Pulmonary artery endothelial cell (primary cell): ENCODE data around the gene COL6A3. TPM values are rescaled to one million over a fixed set of nuclear protein-coding genes. Genes with fewer than 3 reads are reported as not detected.
"Not testable (repeated sequence)": the region's sequence is repeated elsewhere in the genome, so short reads cannot be mapped to it uniquely, and the experiment has no call there.

Source experiments
- DNase-seq: peaks from one replicate; pipeline ENCODE4 v3.0.0-alpha.2; 2011; ENCODE audit warnings: low read depth, low spot score
- total RNA-seq: library from RNA; depleted of rRNA; stranded (reverse); fragments of >200 nt; gene quantifications from 2 replicates; pipeline ENCODE4 v1.2.3, GENCODE V29; 2014

Gene COL6A3
- total RNA-seq, 1 donor from 2014 or later, result 0.07 TPM

DNA sequence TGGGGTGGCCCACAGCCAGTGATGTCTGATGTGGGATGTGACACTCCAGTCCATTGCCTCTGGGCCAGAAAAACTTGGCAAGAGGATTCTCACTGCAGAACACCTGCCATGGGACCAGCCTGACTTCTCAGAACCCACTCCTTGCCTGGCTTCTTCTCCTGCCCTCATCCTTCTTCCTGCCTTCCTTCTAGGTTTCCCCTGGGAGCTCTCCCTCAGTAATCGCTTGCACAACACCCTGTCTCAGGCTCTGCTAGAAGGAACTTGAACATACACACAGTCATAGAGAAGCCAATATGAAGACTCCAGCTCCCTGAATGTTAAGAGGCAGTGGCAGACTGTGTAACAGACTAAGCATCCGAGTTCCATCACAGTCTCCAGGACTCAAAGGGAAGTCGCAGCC, 4.3 kb upstream of the COL6A3 start:
- no peak for DNase-seq

DNA sequence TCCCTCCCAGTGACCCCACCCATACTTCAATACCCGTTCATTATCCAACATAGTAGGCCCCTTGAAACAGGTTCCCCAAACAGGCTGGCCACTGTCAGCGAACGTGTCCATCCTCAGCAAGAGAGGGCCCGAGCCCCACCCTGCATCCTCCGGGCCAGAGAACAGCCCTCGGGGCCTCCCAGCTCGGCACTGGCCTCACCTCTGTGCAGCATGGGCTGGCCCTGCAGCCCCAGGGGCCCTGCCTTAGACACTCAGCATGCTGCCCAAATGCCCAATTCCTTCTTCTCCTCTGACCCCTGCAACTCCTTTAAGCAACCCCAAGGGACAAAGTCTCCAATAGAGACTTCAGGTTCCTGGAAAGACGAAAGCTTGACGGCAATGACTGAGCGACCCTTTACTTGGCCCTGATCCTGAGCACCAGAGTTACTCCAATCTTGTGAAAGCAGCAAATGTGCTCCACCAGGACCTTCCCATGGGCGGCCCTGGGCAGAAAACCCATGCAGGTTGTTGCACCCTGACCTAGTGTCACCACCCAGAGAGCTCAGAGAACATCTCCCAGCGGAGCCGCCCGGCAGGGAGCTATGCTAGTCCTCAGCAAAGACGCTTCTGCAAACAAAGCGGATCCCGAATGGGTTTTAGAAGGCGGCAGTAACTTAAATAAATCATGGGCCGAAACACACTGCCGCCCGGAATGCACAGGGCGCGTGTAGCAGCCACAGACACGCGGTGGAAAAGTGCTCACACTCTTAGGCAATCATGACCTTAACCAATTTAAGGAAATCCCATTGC, 782 bp downstream of the COL6A3 start:
- DNase-seq, result no peak

DNA sequence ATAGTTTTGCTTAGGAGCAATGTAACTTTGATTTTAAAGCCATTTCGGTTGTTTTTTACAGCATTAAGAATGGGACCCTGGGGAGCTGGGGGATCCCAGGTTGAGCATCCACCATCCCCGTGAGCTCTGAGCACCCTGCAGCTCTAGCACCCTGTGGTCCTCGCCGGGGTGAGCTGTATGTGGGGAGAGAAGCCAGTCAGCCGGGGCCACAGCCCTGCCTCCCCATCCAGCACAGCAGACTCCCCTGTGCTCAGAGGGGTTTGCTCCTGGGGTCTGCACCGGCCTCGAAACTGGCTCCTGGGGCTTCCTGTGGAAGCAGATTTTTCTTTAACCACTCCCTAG, 1.3 kb downstream of the COL6A3 start:
- no peak for DNase-seq

DNA sequence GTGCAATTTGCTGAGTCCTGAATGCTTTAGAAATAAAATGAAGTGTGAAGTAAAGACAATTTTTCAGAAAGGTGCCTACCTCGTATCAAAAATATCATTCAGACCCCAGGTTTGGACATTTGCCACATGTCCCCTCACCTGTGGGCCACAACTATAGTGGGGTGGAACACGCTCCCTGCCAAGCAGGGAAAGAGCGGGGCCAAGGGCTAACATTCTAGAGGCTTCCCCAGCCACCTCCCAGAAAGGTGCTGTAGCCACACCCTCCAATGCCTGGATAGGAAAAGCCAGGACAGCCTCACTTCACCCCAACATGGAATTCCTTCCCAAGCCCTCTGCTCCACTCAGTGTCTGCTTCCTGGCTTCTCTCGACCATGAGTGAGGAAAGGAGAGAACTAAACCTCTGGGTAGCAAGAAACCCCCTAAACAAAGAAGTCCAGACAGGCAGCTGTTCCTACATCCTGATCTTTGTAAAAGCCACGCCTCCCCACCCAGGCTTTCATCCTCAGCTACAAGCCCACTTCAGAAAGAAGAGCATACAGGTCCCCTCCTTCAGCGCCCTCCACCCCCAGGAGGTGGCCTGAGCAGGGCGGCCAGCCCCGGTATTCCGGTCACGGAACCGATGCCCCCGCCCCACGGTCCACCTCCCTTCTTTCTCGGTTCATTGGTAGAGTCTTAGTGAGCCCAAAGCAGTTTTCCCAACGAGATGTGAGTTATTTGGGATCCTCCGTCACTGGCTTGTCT, 2.1 kb downstream of the COL6A3 start:
- DNase-seq, result no peak

DNA sequence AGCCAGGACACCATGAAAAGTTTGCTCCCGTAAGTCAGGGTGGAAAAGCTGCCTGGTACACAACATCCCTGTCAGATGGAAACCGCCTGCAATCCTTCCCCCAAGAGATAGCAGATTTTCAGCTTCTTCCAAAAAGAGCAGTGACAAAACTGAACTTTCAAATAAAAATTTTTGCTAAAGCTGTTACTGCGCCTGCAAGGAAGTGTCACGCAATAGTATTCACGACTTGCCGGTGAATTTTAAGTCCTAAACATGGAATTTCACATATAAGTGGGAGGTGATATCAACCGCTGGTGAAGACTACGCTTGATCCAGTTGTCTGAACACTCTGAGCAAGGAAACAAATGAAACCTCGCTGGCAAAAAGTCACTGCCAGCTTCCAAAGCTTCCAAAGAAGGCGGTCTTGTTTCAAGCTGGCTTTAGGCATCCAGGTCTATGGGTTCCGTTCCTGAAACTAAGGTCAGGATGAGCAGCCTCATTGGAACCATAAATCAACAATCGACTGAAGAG, 2.8 kb downstream of the COL6A3 start:
- DNase-seq, result no peak

DNA sequence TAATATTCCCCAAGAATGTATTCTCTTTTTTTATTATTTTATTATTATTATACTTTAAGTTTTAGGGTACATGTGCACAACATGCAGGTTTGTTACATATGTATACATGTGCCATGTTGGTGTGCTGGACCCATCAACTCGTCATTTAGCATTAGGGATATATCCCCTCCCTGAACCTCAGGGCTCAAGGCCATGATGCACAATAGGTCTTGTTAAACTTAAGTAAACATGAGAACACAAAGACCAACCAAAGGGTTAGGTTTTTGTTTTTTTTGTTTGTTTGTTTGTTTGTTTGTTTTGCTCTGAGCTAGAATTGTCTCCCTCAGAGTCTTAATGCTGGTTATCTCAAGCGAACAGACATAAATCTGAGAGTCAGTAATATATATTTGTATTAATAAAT, 4.7 kb downstream of the COL6A3 start:
- DNase-seq, result not testable (repeated sequence)

DNA sequence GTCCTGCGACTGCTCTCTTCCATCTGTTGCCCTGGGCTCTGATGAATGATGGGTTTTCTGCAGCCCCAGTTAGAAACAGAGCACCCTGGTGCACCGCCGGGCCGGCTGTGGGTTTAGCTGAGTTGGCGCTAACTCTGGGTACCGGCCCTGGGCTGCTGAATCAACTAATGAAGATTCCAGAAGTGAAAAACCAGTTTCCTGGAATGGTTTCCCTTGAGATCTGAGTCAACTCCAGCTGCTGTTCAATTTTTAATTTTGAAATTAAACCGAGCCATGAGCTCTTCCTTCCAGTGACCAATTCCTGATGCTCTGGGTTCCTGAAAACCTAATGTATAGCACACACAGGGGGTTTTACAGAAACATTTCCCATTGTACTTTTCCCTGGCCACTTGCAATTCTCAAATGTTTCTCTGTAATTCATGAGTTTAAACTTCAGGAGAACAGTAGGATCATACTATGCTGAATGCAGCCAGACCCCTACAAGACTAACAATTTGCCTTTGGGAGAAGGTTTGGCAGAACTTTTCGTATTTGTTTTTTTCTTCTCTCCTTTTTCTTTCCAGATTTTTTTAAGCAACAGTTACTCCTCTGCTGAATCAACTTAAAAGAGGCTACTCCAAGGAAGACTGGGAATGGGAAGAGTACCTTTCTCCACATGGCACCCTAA, 5.5 kb downstream of the COL6A3 start:
- no peak for DNase-seq

DNA sequence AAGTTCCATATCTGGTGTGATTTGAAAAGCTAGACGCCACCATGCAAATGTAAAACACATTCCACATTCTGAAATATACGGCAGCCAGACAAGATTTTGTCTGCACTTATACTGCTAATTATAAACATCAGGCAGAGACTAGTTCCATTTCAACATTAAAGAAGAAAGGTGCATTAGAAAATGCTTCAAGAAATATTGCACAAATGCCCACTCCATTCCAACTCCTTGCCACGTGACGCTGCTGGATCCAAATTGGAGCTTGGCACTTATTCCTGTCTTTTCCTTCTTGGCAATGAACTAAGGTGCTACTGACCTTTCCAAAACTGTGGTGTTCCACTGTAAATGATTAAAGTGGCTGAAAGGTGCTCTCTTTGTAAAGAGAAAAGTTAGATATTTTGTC, 6.3 kb downstream of the COL6A3 start:
- no peak for DNase-seq

DNA sequence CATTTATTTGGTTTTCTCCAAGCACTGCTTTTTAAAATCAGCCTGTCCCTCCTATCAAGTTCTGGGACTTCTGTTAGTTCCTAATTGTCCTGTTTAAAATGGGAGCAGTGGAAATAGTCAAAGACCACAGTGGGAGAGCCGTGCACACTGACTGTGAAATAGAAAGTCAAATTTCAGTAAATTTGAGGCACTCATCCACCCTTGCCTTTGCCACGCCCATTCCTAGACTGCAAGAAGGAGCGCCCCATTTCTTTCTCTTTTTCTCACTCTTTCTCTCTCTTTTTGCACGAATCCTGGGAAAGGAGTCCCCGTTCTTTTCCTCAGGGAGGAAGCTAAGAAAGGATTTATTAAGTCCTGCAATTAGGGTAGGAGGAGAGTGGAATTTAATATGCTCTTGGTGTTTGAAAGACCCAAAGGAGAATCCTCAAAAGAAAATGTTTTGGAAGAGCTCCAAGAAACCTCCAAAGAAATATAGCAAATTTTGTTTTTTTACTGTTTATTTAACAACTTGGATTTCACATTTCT, 7.5 kb downstream of the COL6A3 start:
- no peak for DNase-seq

DNA sequence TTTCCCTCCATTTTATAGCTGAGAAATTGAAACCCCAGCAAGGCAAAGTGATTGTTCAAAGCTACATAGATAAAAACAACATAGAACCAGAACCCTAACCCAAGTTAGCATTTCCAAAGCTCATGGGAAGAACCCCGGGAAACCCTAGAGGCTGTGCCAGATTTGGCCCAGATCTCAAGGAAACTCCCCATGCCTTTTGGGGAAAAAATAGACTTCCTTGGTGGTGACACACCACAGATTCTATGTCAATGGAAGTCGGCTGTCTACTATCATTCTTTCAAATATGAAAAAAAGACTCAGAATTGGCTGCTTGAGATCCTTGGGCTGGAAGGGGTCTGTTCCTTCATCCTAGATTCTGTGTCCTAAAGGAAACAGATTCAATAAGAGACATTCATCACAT, 8.4 kb downstream of the COL6A3 start:
- DNase-seq, result no peak

DNA sequence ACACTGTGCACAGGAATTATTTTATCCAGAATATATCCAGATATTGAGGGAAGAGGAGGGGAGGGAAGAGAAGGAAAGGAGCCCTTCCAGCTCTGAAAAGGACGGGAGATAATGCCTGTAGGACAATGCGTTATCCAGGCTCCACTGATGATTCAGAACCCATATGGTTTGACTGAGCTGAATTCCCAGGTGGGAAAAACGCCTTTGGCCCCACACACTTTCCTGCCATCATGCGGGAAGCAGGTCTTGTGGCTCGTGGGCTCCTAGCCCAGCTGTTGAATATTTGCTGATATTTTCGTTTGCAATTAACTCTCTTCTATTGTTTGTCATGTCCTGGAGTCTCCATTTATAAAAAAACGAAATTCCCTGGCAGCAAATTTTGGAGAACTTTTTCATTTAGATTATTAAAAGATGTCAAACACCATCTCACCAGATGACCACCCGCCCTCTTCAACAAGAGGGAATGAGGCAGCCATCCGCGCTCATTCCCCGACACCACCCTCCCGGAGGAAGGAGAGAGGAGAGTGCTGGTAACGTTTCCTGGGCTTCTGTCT, 8.9 kb downstream of the COL6A3 start:
- no peak for DNase-seq

DNA sequence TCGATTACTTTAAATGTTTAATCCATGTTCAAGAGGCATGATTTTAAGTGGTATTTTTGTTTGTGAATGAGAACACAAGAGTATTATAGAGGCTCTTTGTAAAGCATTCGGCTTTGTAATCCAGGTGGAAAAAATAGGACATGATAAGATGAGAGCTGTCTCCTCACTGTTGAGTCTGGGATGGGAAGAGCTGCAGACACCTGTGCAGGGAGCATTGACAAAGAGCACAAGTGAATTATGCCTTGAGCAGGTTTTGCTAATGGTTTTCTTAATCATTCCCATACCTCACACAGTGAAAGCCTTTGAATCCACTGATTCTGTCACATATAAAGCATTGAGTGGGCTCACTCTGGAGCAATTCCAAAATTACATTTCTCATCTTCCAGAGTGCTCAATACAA, 9.6 kb downstream of the COL6A3 start:
- no peak for DNase-seq

DNA sequence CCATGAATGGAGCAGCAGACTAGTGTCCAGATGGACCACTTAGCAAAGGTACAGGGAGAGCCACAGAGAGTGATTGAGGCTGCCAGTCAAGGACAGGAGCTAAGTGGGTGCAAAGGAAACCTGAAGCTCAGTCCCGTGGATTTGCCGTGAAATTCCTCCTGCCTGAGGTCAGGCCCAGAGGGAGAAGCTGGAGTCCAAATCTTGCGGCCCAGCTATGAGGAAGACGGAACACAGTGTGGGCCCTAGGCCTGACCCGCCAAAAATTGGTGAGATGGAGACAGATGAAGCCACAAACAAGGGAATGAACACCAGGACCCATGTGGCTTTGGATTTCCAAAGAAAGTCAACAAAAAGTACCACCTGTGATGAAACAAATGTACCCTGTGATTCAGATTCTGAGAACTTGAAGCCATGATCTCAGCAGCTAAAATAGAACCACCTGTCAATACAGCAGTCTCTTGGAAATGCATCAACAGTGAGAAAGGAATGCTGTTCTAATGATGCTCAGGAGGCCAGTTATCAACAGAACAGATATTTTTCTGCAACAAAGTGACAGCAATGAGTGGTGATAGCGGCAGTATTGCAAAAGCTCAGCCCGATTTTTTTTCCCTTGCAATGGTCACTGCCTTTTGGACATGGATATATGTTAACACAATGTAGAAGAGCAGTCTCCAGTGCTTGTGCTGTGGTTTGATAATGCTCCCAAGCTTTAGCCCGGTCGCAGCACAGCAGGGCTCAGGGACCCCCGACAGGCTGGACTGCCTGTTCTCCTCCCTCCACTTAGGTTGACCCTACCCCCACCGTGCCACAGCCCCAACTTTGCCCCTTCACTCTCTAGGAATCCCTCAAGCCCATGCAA, 10.7 kb downstream of the COL6A3 start:
- DNase-seq, result no peak

DNA sequence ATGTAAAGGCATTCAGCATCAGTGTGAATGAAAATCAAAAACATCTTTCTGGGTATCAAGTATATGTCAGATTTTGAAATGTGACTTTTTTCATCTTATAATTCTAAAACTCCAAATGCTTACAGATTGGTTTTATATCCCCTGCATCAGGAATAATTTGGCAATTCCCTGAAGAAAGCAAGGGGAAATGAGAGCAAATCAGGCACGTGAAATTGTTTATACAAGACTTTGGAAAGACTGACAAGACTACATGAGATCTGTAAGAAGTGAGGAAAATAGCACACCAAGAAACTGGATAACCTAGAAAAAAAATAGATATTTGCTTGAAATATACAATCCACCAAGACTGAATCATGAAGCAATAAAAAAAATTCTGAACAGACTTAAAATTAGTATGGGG, 13.8 kb downstream of the COL6A3 start:
- DNase-seq, result no peak

DNA sequence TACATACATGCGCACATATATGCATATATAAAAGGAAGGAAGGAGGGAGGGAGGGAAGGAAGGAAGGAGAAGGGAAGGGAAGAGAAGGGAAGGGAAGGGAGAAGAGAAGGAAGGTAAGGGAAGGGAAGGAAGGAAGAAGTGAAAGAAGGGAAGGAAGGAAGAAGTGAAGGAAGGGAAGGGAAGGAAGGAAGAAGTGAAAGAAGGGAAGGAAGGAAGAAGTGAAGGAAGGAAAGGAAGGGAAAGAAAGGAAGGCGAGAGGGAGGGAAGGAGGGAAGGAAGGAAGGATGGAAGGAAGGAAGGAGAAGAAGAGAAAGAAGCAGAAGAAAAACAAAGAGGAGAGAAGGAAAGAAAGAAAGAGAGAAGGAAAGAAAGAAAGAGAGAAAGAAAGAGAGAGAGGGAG, 16.9 kb downstream of the COL6A3 start:
- DNase-seq, result no peak

DNA sequence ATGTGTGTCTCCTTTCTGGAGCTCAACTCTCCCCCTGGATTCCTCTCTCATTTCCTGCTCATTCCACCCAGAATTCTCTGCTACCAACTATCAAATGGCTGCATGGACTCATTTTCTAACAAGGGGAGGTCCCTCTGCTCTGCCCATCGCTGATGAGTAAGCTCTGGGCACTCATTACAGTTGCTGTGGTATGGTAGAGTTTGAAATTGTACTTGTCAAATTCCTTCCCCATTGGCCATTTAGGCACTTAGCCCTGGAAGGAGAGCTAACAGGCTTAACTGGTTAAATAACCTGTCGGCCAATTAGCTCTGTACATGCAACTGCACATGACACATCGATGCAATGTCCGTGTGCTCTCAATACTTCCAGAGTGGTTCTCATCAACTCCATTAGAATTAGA, 20.4 kb downstream of the COL6A3 start:
- no peak for DNase-seq

DNA sequence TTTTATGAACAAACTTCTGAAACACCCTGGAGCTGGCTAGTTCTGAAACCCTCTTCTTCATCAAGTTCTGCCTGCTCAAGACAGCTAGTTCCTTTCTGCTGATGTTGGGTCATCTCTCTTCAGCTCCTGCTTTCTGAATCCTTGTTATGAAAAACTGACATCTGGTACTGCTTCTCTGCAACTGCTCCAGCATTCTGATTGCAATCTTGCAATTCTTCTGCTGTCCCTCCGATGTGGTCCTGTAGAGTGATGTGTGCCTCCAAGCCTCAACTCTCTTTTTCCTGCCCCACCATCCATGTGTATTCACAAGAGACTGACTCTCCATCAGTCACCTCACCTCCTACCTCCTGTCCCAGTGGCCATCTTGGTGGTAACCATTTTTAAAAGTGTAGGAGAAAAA, 21.8 kb downstream of the COL6A3 start:
- DNase-seq, result no peak

DNA sequence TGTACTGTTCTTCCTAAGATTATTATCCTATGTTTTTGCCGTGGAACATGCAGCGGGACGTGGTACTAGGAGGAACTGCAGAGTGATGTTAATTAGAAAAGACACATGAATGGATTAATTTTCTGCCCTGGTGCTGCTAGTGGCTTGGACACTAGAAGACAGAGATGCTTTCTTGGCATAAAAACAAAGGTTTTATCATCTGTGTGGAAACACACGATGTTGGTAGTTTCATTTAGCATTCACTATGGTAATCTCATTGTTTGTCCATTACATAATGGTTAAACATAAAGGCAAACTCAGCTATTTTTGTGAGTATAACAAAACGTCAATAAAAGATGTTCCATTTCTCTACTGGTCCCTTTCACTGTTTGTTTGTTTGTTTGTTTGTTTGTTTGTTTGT, 22.8 kb downstream of the COL6A3 start:
- no peak for DNase-seq

DNA sequence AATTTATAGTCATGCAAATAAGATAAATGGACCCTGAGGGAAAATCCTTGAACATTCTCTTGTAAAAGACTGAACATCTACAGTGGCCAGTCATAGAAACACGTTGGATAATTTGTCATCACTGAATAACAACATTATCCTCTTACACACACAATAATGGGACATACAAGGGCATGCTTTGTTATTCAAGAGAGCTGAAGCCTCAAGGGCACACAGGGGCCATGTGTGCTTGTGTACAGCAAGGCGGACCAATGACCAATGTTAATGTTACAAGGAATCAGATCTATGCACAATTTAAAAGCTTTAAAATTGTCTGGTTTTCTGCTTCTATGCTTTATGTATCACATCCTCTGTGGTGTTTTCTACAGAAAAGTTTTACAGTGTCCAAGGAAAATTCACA, 23.7 kb downstream of the COL6A3 start:
- no peak for DNase-seq

DNA sequence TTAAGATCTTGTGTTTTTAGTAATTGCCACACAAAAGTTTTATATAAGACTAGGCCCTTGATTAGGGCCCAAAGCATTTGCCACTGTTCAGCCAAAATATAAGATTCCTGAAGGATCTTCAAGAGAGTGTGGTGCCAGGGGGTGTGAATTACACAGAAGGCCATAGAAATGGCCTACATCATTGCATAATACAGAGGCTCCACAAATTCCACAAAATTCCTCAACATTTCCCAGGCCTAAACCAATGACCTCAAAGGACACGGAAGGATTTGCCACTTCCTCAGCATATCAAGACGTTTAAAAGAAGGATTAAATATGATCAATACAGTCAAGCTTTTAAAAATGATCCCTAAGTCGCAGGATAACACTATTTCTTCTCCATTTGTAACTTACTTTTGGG, 24.1 kb downstream of the COL6A3 start:
- no peak for DNase-seq

DNA sequence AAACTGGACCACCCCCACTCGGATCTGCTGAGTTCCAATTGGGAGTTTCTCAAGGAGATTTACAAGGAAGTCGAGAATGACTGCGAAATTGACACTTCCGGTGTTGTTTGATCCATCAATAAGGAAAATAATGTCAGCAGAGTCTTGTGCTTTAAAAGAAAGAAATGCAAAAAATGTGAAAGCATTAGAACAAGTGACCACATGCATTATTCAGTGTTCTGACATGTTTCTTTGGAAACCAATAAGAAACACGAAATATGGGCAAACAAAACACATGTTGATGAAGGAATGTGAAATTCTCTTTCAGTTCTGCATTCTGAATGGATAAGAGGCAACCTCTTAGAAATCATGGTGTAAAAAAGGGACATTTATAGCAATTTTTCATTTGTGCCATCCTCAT, 25.9 kb downstream of the COL6A3 start:
- no peak for DNase-seq
